OCI-LY1 (cell line): ENCODE measurements around the gene GIGYF2.

Experiments used
- H2AFZ ChIP-seq: fragments of 200-600 bp; sonication (generic), shearing (Covaris generic); 2 replicates; pipeline ENCODE4 v1.6.0; 2014; ENCODE audit warnings: antibody characterized with exemption, mild to moderate bottlenecking, low read length
- H3F3A ChIP-seq: fragments of 200-600 bp; sonication (generic), shearing (Covaris generic); 2 replicates; pipeline ENCODE4 v1.6.0; 2014; ENCODE audit warnings: mild to moderate bottlenecking, antibody characterized with exemption, low read length, moderate library complexity; ENCODE audit not compliant: insufficient read depth
- H3K27ac ChIP-seq: fragments of 200-600 bp; sonication (generic); 2 replicates; pipeline ENCODE4 v1.5.1; 2014; ENCODE audit warnings: low read length, mixed run types, mild to moderate bottlenecking, low read depth; ENCODE audit not compliant: poor library complexity, severe bottlenecking
- H3K27me3 ChIP-seq: fragments of 200-600 bp; sonication (generic); 2 replicates; pipeline ENCODE4 v1.6.0; 2014; ENCODE audit warnings: antibody characterized with exemption, mild to moderate bottlenecking, low read length, moderate library complexity; ENCODE audit not compliant: insufficient read depth
- H3K36me3 ChIP-seq: fragments of 200-600 bp; sonication (generic); 2 replicates; pipeline ENCODE4 v1.6.1; 2014; ENCODE audit warnings: mild to moderate bottlenecking, antibody characterized with exemption, low read length, moderate library complexity, mixed read lengths; ENCODE audit not compliant: insufficient read depth
- H3K4me1 ChIP-seq: fragments of 200-600 bp; sonication (generic); 2 replicates; pipeline ENCODE4 v1.5.1; 2014; ENCODE audit warnings: mild to moderate bottlenecking, low read length, moderate library complexity; ENCODE audit not compliant: insufficient read depth, severe bottlenecking
- H3K4me2 ChIP-seq: fragments of 200-600 bp; sonication (generic), shearing (Covaris generic); 2 replicates; pipeline ENCODE4 v1.6.1; 2014; ENCODE audit warnings: low read length
- H3K4me3 ChIP-seq: fragments of 200-600 bp; sonication (generic); 2 replicates; pipeline ENCODE4 v1.5.1; 2014; ENCODE audit warnings: low read length, low read depth, mild to moderate bottlenecking, mixed read lengths; ENCODE audit not compliant: poor library complexity, severe bottlenecking
- H3K79me2 ChIP-seq: fragments of 200-600 bp; shearing (Covaris generic); 2 replicates; pipeline ENCODE4 v1.6.1; 2016; ENCODE audit warnings: mixed run types, low read length, mixed read lengths; ENCODE audit not compliant: insufficient read depth
- H3K9ac ChIP-seq: fragments of 200-600 bp; sonication (generic), shearing (Covaris generic); 2 replicates; pipeline ENCODE4 v1.6.1; 2014; ENCODE audit warnings: mild to moderate bottlenecking, low read length, mixed read lengths
- H3K9me2 ChIP-seq: fragments of 200-600 bp; sonication (generic), shearing (Covaris generic); 2 replicates; pipeline ENCODE4 v1.6.1; 2014; ENCODE audit warnings: low read depth, mild to moderate bottlenecking, low read length, mixed read lengths
- H3K9me3 ChIP-seq: fragments of 200-600 bp; shearing (Covaris generic); 2 replicates; pipeline ENCODE4 v1.6.1; 2014; ENCODE audit warnings: low read length, mixed read lengths
- H4K20me1 ChIP-seq: fragments of 200-600 bp; sonication (generic), shearing (Covaris generic); 2 replicates; pipeline ENCODE4 v1.6.0; 2016; ENCODE audit warnings: mild to moderate bottlenecking, low read length; ENCODE audit not compliant: insufficient read depth
- EZH2 ChIP-seq: fragments of 200-600 bp; sonication (generic), shearing (Covaris generic); IDR thresholded peaks from 2 replicates; pipeline ENCODE4 v1.8.0; 2017; ENCODE audit warnings: borderline replicate concordance, mixed run types, mild to moderate bottlenecking, antibody characterized with exemption, low read length, moderate library complexity, mixed read lengths
- TF ChIP-seq, protein P1 (sequence below): fragments of 200-600 bp; sonication (generic), shearing (Covaris generic); IDR thresholded peaks from 2 replicates; pipeline ENCODE4 v1.5.1; 2017; ENCODE audit warnings: mild to moderate bottlenecking, antibody characterized with exemption, low read length, moderate library complexity, mixed read lengths

GIGYF2 gene

DNA sequence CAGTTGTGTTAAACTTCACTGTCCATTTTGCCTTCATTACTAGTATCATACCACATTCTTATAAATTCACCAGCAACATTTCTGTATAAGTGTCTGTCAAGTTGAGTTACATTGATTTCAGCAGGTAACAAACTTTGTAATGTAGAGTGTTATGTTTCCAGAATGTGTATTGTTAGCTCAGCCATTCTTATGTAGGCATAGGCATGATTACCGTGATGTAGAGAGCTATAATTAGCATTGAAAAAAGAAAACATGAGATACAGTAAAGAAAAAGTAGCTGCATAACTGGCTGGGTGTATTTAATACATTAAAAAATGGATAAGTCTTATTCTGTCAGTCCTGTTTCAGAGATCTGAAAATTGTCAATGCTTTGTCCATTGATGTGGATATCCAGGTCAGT lies 70.7 kb downstream of the GIGYF2 start:
- no peaks in the 10 kb centered on the region for H3K79me2 ChIP-seq
- H3K4me3 ChIP-seq = no peak overlapping the region
- H3F3A ChIP-seq = no peaks in the 10 kb centered on the region
- H4K20me1 ChIP-seq = no peaks in the 10 kb centered on the region
- no peaks in the 10 kb centered on the region for H3K9me2 ChIP-seq
- no peak overlapping the region for H3K27ac ChIP-seq
- no peak overlapping the region for H2AFZ ChIP-seq
- no peak overlapping the region for H3K4me2 ChIP-seq
- no peak overlapping the region for H3K9ac ChIP-seq
- H3K27me3 ChIP-seq = no peaks in the 10 kb centered on the region
- no peaks in the 10 kb centered on the region for H3K9me3 ChIP-seq
- peaks cover 61% of the 10 kb centered on the region for H3K36me3 ChIP-seq
- TF ChIP-seq EZH2 = no peak
- TF ChIP-seq, protein P1, sequence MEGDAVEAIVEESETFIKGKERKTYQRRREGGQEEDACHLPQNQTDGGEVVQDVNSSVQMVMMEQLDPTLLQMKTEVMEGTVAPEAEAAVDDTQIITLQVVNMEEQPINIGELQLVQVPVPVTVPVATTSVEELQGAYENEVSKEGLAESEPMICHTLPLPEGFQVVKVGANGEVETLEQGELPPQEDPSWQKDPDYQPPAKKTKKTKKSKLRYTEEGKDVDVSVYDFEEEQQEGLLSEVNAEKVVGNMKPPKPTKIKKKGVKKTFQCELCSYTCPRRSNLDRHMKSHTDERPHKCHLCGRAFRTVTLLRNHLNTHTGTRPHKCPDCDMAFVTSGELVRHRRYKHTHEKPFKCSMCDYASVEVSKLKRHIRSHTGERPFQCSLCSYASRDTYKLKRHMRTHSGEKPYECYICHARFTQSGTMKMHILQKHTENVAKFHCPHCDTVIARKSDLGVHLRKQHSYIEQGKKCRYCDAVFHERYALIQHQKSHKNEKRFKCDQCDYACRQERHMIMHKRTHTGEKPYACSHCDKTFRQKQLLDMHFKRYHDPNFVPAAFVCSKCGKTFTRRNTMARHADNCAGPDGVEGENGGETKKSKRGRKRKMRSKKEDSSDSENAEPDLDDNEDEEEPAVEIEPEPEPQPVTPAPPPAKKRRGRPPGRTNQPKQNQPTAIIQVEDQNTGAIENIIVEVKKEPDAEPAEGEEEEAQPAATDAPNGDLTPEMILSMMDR = no peak
- H3K4me1 ChIP-seq = peaks cover 12% of the 10 kb centered on the region

DNA sequence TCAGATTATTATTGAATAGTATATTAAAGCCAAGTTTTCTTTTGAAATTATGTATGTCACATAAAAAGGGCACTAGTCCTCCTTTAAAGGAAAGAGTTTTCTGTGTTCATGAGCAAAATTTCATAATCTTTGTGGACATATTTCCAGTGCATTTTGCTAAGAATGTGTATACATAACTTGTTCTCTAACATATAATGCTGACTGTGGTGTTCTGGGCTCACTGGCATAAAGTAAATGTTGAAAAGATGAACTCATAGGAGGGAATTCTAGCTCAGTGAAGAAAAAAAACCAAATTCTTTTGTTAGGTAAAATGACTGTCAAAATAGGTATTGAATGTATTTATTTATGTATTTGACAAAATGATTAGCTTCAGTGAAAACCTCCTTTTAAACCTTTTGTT lies 73.1 kb downstream of the GIGYF2 start:
- Histone ChIP-seq H3K9me3 (no peaks in the 10 kb centered on the region), H2AFZ (no peak overlapping the region), H4K20me1 (no peaks in the 10 kb centered on the region), H3K4me1 (peaks cover 15% of the 10 kb centered on the region), H3K4me2 (no peak overlapping the region), H3K9me2 (no peaks in the 10 kb centered on the region), H3K9ac (no peak overlapping the region), H3K79me2 (no peaks in the 10 kb centered on the region), H3K36me3 (peaks cover 50% of the 10 kb centered on the region; the same call in 1 of the 2 replicates), H3K4me3 (no peak overlapping the region), H3K27ac (no peak overlapping the region), H3F3A (no peaks in the 10 kb centered on the region), H3K27me3 (no peaks in the 10 kb centered on the region)
- TF ChIP-seq EZH2 = no peak
- TF ChIP-seq, protein P1 = no peak

DNA sequence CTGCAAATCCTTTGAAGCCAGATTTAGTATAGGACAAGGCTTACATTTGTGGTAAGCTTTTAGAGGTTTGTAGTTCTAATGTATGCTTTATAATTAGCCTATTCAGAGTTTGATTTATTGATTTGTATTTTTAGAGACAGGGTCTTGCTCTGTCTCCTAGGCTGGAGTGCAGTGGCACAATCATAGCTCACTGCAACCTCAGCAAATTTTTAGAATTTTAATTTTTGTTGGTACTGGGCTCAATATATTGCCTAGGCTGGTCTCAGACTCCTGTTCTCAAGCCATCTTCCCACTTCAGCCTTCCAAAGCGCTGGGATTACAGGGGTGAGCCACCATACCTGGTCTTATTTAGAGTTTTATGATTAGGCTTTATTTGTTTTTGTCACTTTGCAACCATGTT lies 74.7 kb downstream of the GIGYF2 start:
- H2AFZ ChIP-seq = no peak overlapping the region
- H3K27me3 ChIP-seq = no peaks in the 10 kb centered on the region
- H3K4me1 ChIP-seq = peaks cover 15% of the 10 kb centered on the region
- TF ChIP-seq EZH2 = no peak
- TF ChIP-seq, protein P1 = no peak
- H3K4me2 ChIP-seq = no peak overlapping the region
- no peaks in the 10 kb centered on the region for H3K79me2 ChIP-seq
- H3K9ac ChIP-seq = no peak overlapping the region
- H3K36me3 ChIP-seq = peaks cover 43% of the 10 kb centered on the region; the same call in 1 of the 2 replicates
- H3K4me3 ChIP-seq = no peak overlapping the region
- no peaks in the 10 kb centered on the region for H4K20me1 ChIP-seq
- no peaks in the 10 kb centered on the region for H3K9me2 ChIP-seq
- H3K9me3 ChIP-seq = no peaks in the 10 kb centered on the region
- no peaks in the 10 kb centered on the region for H3F3A ChIP-seq
- no peak overlapping the region for H3K27ac ChIP-seq
